GM19351 (cell line): ENCODE results near the gene COL21A1.

Experiments
- ATAC-seq: cut with Tn5 transposase; IDR thresholded peaks from one replicate; pipeline ENCODE4 v1.9.1; 2021; ENCODE audit warnings: mild to moderate bottlenecking, moderate library complexity; ENCODE audit not compliant: unreplicated experiment

Gene COL21A1

GRCh38 chr6:56140090-56140489 lies 107.3 kb downstream of the COL21A1 start:
- ATAC-seq = no peak

DNA sequence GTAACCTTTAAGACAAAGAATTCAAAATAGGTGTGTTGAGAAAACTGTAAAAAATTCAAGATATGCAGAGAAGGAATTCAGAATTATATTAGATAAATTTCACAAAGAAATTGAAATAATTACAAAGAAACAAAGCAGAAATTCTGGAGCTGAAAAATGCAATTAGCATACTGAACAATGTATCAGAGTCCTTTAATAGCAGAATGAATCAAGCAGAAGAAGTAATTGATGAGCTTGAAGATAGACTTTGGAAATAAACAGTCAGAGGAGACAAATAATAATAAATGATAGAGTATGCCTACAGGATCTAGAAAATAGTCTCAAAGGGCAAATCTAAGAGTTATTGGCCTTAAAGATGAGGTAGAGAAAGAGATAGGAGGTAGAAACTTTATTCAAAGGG lies 131.7 kb downstream of the COL21A1 start:
- ATAC-seq = no peak

DNA sequence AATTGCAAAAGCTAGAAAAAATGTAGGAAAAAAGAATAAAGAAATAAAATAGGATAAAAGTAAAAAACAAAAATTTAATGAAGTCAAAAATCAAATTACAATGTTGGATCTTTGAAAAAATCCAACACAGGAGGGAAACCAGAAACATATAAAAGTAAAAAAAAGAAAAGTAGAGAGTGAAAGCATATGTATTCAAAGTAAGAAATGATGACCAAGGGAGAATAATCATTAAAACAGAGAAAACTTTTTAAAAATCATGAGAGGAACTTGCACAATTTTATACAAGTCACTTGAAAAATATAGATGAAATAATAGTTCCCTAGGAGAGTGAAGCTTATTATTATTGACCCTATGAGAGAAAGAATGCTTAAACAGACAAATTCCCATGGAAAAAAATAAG lies 138.2 kb downstream of the COL21A1 start:
- ATAC-seq = no peak

DNA sequence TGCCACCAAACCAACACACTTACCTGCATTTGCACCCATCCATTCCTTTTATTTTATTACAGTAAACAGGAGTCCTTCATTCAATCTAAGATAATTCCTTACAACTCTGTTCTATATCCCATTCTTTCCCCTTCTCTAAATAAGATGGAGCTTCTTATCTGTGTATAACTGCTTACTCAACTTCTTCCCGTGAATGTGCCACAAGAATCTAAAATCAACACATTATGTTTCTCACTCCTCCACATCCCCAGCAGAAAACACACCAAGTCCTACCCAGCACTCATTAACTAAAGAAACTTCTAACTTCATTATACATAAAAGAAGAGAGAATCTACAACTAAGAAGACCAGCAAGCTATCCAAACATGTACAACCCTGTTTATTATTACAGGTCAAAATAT lies 141.1 kb downstream of the COL21A1 start:
- ATAC-seq = no peak

- no peak for ATAC-seq
These were observed 142.8 kb downstream of the COL21A1 start for GRCh38 chr6:56104591-56104990.

DNA sequence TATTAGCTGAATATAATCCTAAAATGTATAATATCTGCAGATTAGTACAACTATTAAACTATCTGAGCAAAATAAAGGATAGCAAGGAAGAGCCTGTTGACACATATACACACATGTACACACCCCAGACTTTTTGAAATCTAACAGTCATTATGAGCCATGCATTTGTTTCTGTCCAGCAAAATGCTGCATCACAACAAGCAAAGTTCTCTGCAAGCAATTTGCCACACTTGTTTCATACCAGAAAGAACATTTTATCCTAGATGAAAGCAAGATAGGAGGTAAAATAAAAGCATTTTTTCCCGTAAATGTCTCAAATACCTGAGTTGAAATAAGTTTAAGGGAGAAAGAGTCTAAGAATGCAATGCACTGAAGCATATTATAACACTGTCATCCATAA lies 145.2 kb downstream of the COL21A1 start:
- no peak for ATAC-seq

GRCh38 chr6:56101141-56101553 lies 146.2 kb downstream of the COL21A1 start:
- no peak for ATAC-seq

- no peak for ATAC-seq
These were observed 150.3 kb downstream of the COL21A1 start for GRCh38 chr6:56096946-56097621.

DNA sequence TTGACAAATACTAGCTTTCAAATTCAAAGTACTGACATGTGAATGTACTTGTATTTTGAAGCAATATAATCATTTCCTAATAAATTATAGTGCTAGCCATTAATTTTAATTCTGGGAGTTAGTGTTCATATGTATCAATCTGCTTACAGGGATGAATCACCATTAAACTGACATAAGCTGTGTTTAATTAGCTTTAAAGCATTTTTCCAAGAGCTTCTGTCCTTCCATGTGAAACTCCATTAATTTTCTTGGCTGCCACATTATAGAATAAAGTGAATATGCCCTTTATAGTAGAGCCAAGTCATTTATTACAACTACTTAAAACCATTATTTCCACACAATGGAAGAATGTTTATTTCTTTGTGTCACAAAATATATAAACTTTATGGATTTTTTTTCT lies 150.8 kb downstream of the COL21A1 start:
- no peak for ATAC-seq

DNA sequence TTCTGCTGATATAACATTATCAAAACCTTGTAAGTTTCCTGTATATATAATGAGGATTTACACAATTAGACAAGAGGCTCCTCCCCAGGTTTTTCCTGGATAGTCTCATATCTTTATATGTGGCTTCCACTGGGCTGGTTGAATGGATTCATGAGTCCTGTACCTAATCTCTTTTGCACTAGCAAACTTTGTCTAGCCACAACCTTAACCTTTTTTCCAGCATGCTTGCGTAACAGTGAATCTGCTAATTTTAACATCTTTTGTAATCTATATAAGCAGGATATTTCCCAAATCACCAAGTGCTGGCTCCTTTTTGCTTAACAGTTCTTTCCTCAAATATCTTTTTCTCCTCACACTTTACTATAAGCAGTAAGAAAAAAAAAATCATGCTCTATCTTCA lies 153.6 kb downstream of the COL21A1 start:
- ATAC-seq = no peak

- ATAC-seq = no peak
These were observed 156.1 kb downstream of the COL21A1 start for GRCh38 chr6:56091159-56091869.

DNA sequence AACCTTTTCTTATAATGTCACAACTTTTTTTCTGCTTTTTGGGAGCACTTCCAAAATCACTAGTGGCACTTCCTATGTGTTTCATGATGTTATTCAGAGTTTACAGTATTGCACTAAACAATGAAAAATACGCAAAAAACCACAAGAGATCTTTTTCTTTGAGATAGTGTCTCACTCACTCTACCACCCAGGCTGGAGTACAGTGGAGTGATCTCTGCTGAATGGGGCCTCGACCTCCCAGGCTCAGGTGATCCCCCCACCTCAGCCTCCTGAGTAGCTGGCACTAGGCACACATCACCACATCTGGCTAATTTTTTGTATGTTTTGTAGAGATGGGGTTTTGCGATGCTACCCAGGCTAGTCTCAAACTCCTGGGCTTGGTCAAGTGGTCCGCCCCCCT lies 158.7 kb downstream of the COL21A1 start:
- no peak for ATAC-seq

GRCh38 chr6:56087421-56087820 lies 160.0 kb downstream of the COL21A1 start:
- ATAC-seq = no peak

DNA sequence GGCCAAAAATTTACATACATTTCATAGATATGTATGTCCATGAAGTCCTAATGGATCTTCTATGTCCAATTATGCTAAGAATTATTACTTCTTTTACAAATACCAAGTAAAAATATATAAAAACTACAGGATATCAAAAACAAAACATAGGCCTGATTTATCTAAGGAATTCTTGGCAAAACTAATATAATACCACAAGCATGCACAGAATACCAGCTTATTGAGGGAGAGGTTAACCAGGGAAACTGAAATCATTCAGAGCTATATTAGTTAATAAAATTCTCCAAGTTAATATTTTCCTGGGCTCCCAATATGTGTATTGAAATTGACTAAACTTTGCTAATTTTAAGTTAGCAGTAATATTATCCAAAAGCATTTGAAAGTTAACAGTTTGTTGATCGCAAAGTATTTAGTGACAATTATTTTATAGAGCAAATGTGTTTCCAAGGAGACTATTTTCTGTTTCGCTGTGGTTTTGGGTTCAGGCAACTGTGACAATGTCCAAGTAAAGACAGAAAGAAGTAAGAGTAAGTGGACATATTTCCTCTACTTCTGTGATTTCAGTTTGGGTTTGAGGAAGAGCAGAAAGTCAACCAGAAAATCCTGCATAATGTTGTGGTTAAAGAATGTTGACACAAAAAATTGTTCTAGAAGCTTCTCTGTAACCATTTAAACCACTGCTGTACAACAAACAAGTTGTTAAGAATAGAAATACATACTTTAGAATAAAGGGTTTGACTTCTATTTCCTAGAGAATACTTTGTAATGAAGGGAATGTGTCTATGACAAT lies 167.4 kb downstream of the COL21A1 start:
- no peak for ATAC-seq

DNA sequence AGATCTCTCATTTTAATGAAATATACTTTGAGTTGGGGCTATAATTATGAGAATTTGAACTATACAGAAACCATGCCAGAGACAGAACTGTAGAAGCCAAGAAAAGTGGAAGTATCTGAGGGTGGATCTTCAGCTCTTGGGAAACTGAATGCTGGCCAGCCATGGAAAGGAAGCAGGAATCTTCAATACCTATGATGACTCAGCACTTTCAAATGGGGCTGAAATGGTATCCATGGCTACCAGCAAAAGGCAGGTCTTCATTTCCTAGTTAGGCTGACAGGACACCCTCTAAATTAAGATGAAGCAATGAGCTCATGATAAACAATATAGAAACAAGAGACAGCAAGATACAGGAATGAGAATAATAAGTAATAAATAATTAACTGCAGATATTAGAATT lies 171.3 kb downstream of the COL21A1 start:
- no peak for ATAC-seq

- no peak for ATAC-seq
These were observed 173.6 kb downstream of the COL21A1 start for GRCh38 chr6:56073761-56074160.

DNA sequence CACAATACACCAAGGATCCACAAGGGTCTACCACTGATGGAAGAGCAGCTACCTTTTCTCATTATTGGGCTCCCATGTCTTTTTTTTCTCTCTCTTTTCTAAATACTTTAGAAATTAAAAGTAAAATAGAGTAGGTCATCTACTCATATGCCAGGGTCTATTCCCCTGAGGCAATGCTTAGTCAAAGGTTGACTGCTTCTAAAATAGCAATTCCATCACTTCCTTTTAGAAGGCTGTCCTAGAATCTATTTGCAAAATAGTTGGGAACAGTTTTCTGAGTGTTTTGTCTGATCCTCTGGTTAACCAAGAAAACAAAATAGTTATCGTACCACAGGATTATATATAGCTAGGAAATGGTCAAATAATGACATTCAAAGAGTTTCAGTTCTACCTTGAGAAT lies 174.1 kb downstream of the COL21A1 start:
- no peak for ATAC-seq

DNA sequence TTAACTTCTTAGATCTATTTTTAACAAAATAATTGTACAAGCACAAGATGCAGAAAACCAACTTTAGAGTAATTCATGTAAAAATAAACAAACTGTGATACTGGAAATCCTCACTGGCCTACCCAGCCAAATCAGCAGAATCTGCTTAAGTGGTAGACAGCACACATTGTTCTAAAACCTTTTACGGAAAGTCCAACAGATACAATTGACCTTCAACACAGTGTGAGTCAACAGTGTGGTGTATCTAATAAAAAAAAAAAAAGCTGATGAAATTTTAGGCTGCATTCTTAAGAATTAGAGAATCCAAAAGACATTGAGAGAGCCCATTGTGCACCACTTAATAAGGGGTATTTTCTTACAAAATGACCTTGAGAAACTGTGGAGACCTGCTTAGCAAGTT lies 174.5 kb downstream of the COL21A1 start:
- no peak for ATAC-seq

GRCh38 chr6:56065408-56065807 lies 182.0 kb downstream of the COL21A1 start:
- ATAC-seq = no peak

DNA sequence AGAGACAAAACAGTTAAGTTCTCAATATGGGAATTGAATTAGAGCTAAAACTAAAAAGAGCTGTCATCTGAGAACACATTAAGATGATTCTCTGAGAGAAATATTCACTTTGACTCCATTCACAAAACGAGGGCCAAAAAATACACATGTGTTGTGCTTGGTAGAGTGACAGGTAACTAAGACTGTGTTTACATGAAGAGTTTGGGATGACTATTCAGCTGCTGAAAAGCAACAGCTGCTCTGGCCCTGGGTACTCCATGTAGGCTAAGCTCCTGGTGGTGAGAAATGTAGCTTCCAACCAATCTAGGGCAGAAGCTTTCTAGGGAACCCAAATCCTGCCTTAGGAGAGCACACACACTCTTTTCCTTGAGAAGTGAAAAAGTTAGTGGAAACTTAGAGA lies 184.5 kb downstream of the COL21A1 start:
- ATAC-seq = no peak

- no peak for ATAC-seq
These were observed 188.7 kb downstream of the COL21A1 start for GRCh38 chr6:56058636-56059035.
